Stimulated activated CD8-positive, alpha-beta memory T cell treated with anti-CD3 and anti-CD28 coated beads, Interleukin-4, amount 100 ng/mL, for 48 hours (primary cell): ENCODE data around the gene MRPL18.
"Not testable (repeated sequence)": the region's sequence is repeated elsewhere in the genome, so short reads cannot be mapped to it uniquely, and the experiment has no call there.

Experiments used
- DNase-seq: peaks from one replicate; pipeline ENCODE4 v3.0.0-alpha.2; 2020

MRPL18 gene

DNA sequence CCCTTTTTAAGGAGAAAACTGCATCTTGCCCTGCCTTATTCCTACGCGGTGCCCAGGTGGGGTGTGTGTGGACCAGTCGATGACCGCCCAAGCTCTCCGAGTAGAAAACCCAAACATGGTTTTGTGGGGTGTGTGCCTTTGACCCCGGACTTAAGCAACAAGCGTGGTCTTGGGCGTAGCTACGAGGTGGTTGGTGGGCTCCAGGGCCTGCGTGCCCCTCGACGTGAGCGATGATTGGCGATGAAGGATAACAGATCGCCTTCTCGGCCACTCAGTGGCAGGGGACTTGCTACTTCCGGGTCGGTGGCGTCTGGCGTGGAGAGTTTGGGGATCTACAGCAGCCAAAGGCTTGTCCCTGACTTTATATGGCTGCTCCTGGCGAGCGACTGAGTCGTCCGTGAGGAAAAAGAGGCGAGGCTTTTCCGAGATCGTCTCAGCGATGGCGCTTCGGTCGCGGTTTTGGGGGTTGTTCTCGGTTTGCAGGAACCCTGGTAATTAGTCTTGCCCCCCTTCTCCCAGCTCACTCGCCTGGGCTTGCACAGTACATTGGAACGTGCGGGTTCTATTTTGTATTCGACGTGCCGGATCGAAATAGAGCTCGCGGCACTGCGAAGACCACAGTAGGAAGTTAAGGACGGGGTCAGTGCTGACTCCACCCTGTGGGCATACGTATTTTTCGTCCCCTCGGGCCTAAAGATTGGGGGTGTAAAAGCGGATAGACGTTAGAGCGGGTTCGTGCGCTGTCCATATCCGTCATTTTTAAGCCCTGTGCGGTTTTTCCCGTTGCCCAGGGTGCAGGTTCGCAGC lies at the start of gene MRPL18:
Gene MRPL18, plus strand, starts transcription at position 319 of the 807 bp plus-strand sequence. Its CDS starts 121 bp downstream, at position 440.
- peak; percentile 91 for DNase-seq

- DNase-seq, result no peak
Measured at GRCh38 chr6:159742165-159742564, 48.1 kb upstream of the MRPL18 start.

DNA sequence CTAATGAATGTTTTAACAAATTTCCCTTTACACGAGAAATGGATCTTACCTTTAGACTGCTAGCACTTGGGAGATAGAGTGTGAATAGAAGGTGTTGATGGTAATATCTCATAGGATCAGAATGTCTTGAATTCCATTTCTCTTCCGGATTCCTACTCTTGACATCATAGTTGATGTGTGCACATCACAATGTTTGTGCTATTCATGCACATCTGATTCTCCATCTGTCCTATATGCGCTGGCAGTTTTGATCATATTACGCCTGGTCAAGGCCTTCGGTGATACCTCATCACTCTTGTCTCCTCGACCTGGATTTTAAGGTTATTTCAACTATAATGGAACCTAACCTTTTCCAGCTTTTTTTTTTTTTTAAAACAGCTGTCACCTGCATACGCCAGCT lies 45.2 kb upstream of the MRPL18 start:
- no peak for DNase-seq

DNA sequence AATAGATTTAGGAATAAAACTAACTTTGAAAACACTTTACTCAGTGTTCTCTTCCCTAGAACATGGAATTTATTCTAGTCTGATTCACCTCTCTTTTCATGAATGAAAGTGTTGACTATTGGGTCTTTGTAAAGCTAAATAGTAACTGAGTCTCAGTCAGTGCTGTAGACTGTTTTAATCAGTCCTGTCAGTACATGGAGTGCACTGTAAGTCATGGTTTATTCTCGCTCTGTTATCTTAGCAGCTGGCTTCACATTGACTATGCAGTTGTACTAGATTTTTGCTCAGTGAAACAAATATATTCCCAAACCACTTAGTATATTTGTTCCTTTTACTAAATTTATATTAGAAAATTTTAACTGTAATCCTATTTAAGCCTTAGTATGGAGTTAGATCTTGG lies 43.5 kb upstream of the MRPL18 start:
- DNase-seq, result no peak

DNA sequence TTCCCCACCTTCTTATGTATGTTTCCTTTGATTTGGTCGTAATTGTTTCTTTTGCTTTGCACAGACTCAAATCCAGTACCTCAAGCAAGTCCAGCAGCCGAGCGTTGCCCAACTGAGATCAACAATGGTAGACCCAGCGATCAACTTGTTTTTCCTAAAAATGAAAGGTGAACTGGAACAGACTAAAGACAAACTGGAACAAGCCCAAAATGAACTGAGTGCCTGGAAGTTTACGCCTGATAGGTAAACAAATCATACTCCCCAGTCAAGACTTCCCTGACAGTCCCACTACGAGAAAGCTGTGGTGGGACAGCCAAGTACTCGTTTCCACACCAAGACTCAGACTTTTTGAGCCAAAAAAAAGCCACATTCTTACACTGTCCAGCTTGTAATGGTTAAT lies 42.1 kb upstream of the MRPL18 start:
- not testable (repeated sequence) for DNase-seq

- no peak for DNase-seq
Measured at GRCh38 chr6:159751448-159751847, 38.8 kb upstream of the MRPL18 start.

GRCh38 chr6:159753081-159753872 lies 37.0 kb upstream of the MRPL18 start:
- no peak for DNase-seq

DNA sequence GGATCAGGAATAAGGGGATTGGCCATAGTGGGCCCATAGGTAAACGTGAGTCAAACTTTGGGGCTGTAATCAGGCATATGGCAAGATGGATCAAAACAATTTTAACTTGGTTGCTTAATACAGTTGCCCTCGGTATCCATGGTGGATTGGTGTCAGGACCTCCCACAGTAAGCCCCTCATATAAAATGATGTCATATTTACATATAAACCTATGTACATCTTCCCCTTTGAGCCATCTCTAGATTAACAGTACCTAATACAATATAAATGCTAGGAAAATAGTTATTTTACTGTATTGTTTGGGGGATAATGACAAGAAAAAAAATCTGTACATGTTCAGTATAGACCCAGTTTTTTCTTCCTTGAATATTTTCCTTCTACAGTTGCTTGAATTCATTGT lies 35.9 kb upstream of the MRPL18 start:
- DNase-seq, result no peak

GRCh38 chr6:159754959-159755914 lies 35.0 kb upstream of the MRPL18 start:
- no peak for DNase-seq

DNA sequence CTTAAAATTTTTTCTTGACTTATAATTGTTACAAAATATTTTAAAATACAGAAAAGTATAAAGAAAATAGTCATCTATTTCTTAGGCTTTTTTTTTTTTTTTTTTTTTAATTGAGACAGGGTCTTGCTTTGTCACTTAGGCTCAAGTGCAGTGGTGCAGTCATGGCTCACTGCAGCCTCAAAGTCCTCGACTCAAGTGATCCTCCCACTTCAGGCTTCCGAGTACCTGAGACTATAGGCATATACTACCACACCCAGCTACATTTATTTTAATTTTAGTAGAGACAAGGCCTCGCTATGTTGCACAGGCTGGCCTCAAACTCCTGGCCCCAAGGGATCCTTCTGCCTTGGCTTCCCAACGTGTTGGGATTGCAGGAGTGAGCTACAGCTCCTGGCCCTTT lies 33.8 kb upstream of the MRPL18 start:
- DNase-seq, result no peak

GRCh38 chr6:159758031-159759001 lies 32.0 kb upstream of the MRPL18 start:
- no peak for DNase-seq

DNA sequence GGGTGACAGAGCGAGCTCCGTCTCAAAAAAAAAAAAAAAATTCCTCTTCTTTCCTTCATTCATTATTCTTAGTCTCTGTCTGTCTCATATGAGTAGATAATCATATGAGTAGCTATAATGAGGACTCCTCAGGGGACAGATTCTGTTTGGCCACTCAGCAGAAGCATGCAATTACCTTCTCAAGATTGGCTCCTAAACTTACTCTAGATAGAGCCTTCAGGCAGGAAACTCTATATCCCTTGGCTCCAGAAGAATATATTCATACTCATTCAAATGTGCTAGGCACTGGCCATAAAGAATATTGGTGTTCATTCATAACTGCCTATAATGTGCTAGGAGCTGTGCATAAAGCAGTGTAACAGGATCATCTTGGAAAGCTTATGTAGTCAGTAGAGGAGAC lies 30.6 kb upstream of the MRPL18 start:
- DNase-seq, result no peak

GRCh38 chr6:159760602-159761057 lies 29.6 kb upstream of the MRPL18 start:
- DNase-seq, result no peak

- DNase-seq, result peak; percentile 63
Measured at GRCh38 chr6:159761129-159761872, 29.0 kb upstream of the MRPL18 start.

GRCh38 chr6:159761873-159762680 lies 28.2 kb upstream of the MRPL18 start, which contains the start of gene ACAT2:
Gene ACAT2, plus strand, starts transcription at chr6:159762045. Its CDS starts 43 bp downstream, at chr6:159762088.
- DNase-seq, result peak; percentile 93

DNA sequence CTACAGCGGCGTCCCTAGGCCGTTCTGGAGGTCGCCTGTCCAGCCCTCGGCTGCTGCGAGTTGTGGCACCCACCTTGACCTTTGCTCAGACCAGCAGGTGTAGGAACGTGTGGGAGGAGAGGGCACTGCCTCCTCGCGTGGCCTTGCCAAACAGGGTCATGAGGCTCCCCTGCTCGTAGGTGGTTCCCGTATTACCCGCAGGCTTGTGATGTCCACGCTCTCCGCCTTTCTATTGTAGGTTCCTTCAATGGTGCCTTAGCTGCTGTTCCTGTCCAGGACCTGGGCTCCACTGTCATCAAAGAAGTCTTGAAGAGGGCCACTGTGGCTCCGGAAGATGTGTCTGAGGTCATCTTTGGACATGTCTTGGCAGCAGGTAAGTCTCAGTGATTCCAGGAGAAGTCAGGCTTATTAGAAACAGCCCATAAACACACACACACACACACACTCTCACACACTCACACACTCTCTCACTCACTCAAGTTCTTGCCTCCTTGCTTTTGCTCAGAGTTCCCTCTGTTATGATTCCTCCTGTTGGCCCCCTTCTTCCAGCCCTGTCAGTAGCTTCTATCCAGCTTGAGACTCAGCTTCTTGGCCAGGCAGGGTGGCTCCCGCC lies 27.5 kb upstream of the MRPL18 start:
- DNase-seq, result peak; percentile 40

- DNase-seq, result no peak
Measured at GRCh38 chr6:159766906-159767305, 23.4 kb upstream of the MRPL18 start.

- no peak for DNase-seq
Measured at GRCh38 chr6:159769470-159769869, 20.8 kb upstream of the MRPL18 start.

- DNase-seq, result no peak
Measured at GRCh38 chr6:159772196-159772595, 18.1 kb upstream of the MRPL18 start.
